Measurements from ENCODE around the gene SCRG1. TPM values are rescaled to one million over a fixed set of nuclear protein-coding genes. Genes with fewer than 3 reads are reported as not detected.

Gene SCRG1
- polyA plus RNA-seq, 1 donor = 1.2 TPM

- no peak for DNase-seq
Observed at GRCh38 chr4:173360587-173361221, 38.2 kb downstream of the SCRG1 start.

- no peak for DNase-seq
Observed at GRCh38 chr4:173357939-173358338, 41.0 kb downstream of the SCRG1 start.

GRCh38 chr4:173347467-173347866 is 51.4 kb downstream of the SCRG1 start:
- no peak for DNase-seq

- DNase-seq = no peak
Observed at GRCh38 chr4:173346074-173346473, 52.8 kb downstream of the SCRG1 start.

- DNase-seq = no peak
Observed at GRCh38 chr4:173345648-173346047, 53.3 kb downstream of the SCRG1 start.

- DNase-seq = no peak
Observed at GRCh38 chr4:173343832-173344397, 55.0 kb downstream of the SCRG1 start.

- DNase-seq = no peak
Observed at GRCh38 chr4:173337463-173337862, 61.5 kb downstream of the SCRG1 start.

- peak; percentile 67 for DNase-seq
Observed at GRCh38 chr4:173334891-173335752, 63.8 kb downstream of the SCRG1 start.

Other genes starting within 250 kb of the SCRG1 start
- 25.7 TPM for gene GALNT7, start 230.3 kb downstream of the SCRG1 start, polyA plus RNA-seq (ENCODE audit: insufficient read length)
- gene HMGB2, start 64.8 kb downstream of the SCRG1 start, polyA plus RNA-seq (ENCODE audit: insufficient read length) = 131 TPM
- gene SAP30, start 28.2 kb downstream of the SCRG1 start, polyA plus RNA-seq (ENCODE audit: insufficient read length) = 10.9 TPM
- 0.77 TPM for gene HAND2, start 131.1 kb upstream of the SCRG1 start, polyA plus RNA-seq (ENCODE audit: insufficient read length)

Measured in hindlimb muscle (tissue), 1 donor.